ENCODE results near the gene SSBP4.

- TF ChIP-seq, protein P1, sequence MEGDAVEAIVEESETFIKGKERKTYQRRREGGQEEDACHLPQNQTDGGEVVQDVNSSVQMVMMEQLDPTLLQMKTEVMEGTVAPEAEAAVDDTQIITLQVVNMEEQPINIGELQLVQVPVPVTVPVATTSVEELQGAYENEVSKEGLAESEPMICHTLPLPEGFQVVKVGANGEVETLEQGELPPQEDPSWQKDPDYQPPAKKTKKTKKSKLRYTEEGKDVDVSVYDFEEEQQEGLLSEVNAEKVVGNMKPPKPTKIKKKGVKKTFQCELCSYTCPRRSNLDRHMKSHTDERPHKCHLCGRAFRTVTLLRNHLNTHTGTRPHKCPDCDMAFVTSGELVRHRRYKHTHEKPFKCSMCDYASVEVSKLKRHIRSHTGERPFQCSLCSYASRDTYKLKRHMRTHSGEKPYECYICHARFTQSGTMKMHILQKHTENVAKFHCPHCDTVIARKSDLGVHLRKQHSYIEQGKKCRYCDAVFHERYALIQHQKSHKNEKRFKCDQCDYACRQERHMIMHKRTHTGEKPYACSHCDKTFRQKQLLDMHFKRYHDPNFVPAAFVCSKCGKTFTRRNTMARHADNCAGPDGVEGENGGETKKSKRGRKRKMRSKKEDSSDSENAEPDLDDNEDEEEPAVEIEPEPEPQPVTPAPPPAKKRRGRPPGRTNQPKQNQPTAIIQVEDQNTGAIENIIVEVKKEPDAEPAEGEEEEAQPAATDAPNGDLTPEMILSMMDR (IDR thresholded peaks at IDR 0.05 in 2 of 3, conservative IDR thresholded peaks at IDR 0.05 in 1 of 3; ENCODE audit: insufficient read depth in 2 of 3, low read depth in 1 of 3, low read length in 3 of 3), result no peak
- TF ChIP-seq ZNF586 (CRISPR knock-in tag; conservative IDR thresholded peaks at IDR 0.05), result no peak
- TF ChIP-seq EZH2 (IDR thresholded peaks at IDR 0.05; ENCODE audit: borderline replicate concordance, low read depth, low read length), result no peak
- TF ChIP-seq PCBP1 (IDR thresholded peaks at IDR 0.05; ENCODE audit: low read depth, low read length, poor library complexity, severe bottlenecking), result no peak
- TF ChIP-seq MAZ (CRISPR knock-in tag; conservative IDR thresholded peaks at IDR 0.05 in 1 of 2, IDR thresholded peaks at IDR 0.05 in 1 of 2), result peak in 1 of 2 experiments; percentile 24; a peak in 1 of 4 replicates
- TF ChIP-seq SMAD1 (IDR thresholded peaks at IDR 0.05; ENCODE audit: low read depth, low read length, partially characterized antibody), result no peak
- no peak for TF ChIP-seq ELF1 (tag; IDR thresholded peaks at IDR 0.05)
- peak; percentile 55; the same call in 1 of the 2 replicates for TF ChIP-seq MAFF (IDR thresholded peaks at IDR 0.05; ENCODE audit: low read length)
- TF ChIP-seq XRCC4 (IDR thresholded peaks at IDR 0.05; ENCODE audit: extremely low read depth, insufficient read depth, insufficient read length), result no peak
- TF ChIP-seq PRDM10 (IDR thresholded peaks at IDR 0.05; ENCODE audit: partially characterized antibody), result no peak
- peak; percentile 34; the same call in 1 of the 2 replicates for TF ChIP-seq TEAD4 (IDR thresholded peaks at IDR 0.05; ENCODE audit: low read length)
- no peak for TF ChIP-seq TEAD4 (CRISPR knock-in tag; IDR thresholded peaks at IDR 0.05; ENCODE audit: borderline replicate concordance)
Measured at GRCh38 chr19:18379803-18380747, 39.1 kb upstream of the SSBP4 start.

All from K562 (cell line).